K562 (cell line): Measurements from ENCODE around the gene ACTN4. TPM values are rescaled to one million over a fixed set of nuclear protein-coding genes. Genes with fewer than 3 reads are reported as not detected.

ENCODE experiments used
- BCL6 ChIP-seq: fragments of 250-450 bp; sonication (Bioruptor Pico); IDR thresholded peaks from 2 replicates; pipeline ENCODE4 v1.4.0; 2020
- BRCA1 ChIP-seq, 2 experiments: fragments of 450-650 bp in 1 of 2; sonication (generic) in 1 of 2; formaldehyde crosslinking in 1 of 2; IDR thresholded peaks; 2 replicates each; pipeline versions ENCODE4 v1.5.0 to v1.6.1; 2017 to 2020; ENCODE audit warnings: mild to moderate bottlenecking in 1 of 2, missing genetic modification reagents in 1 of 2
- E2F3 ChIP-seq: fragments of 250-450 bp; sonication (Bioruptor Pico); IDR thresholded peaks from 2 replicates; pipeline ENCODE4 v1.4.0; 2020; ENCODE audit warnings: mild to moderate bottlenecking
- ETV1 ChIP-seq: fragments of 450-650 bp; conservative IDR thresholded peaks from 2 replicates; pipeline ENCODE4 v1.6.1; 2016; ENCODE audit warnings: missing genetic modification characterization, control low read depth, low read depth, missing compliant biosample characterization
- HCFC1 ChIP-seq: IDR thresholded peaks from 2 replicates; pipeline ENCODE4 v1.6.1; 2012; ENCODE audit warnings: low read depth, low read length, improper control_type of control experiment
- HMG20B ChIP-seq: fragments of 250-450 bp; sonication (Bioruptor Pico); IDR thresholded peaks from 2 replicates; pipeline ENCODE4 v1.5.0; 2021; ENCODE audit warnings: mild to moderate bottlenecking
- KAT2B ChIP-seq: IDR thresholded peaks from one replicate; pipeline ENCODE4 v1.6.1; 2012; ENCODE audit warnings: low read depth, mild to moderate bottlenecking, control low read depth, inconsistent platforms, low read length, moderate library complexity
- MAZ ChIP-seq, 2 experiments: fragments of 450-650 bp in 1 of 2; sonication (generic) in 1 of 2; formaldehyde crosslinking; IDR thresholded peaks in 1 of 2; conservative IDR thresholded peaks in 1 of 2; 2 replicates each; pipeline versions ENCODE4 v1.4.0 to v1.5.0; 2020; ENCODE audit warnings: mild to moderate bottlenecking in 1 of 2, missing genetic modification reagents in 1 of 2
- PYGO2 ChIP-seq: fragments of 450-650 bp; IDR thresholded peaks from 2 replicates; pipeline ENCODE4 v1.6.1; 2016; ENCODE audit warnings: mild to moderate bottlenecking, missing genetic modification characterization, moderate library complexity, missing compliant biosample characterization
- SMAD2 ChIP-seq: fragments of 150-350 bp; IDR thresholded peaks from 2 replicates; pipeline ENCODE4 v1.6.1; 2014; ENCODE audit warnings: low read depth, mild to moderate bottlenecking, low read length
- YY1 ChIP-seq, 3 experiments: IDR thresholded peaks; 2 replicates each; pipeline ENCODE4 v1.6.1; 2011; ENCODE audit warnings: low read length in 2 of 3, mild to moderate bottlenecking in 2 of 3, moderate library complexity in 2 of 3, borderline replicate concordance in 1 of 3, control low read depth in 1 of 3, low read depth in 1 of 3; ENCODE audit not compliant: insufficient read depth in 3 of 3, insufficient replicate concordance in 2 of 3, control insufficient read depth in 1 of 3, insufficient read length in 1 of 3; ENCODE audit errors: extremely low read depth in 1 of 3
- ZNF644 ChIP-seq: fragments of 200-800 bp; sonication (Bioruptor generic); IDR thresholded peaks from 2 replicates; pipeline ENCODE4 v1.6.1; 2016; ENCODE audit warnings: low read depth, missing genetic modification characterization, missing compliant biosample characterization
- ZNF699 ChIP-seq: fragments of 250-450 bp; sonication (Bioruptor Pico); IDR thresholded peaks from 2 replicates; pipeline ENCODE4 v1.8.0; 2021; ENCODE audit warnings: mild to moderate bottlenecking, moderate library complexity; ENCODE audit not compliant: insufficient replicate concordance
- ZSCAN29 ChIP-seq: fragments of 450-650 bp; IDR thresholded peaks from 2 replicates; pipeline ENCODE4 v1.6.1; 2017
- polyA plus RNA-seq, 8 experiments: library from polyadenylated mRNA; depleted of rRNA in 4 of 8; stranded (reverse) in 5 of 8; unstranded in 3 of 8; fragments of >200 nt; fragmentation: Nextera tagmentation in 2 of 8; fragmentation: Illumina TruSeq in 1 of 8; extraction: Ambion mirVana in 2 of 8; extraction: Trizol in 1 of 8; gene quantifications; 2 replicates each; pipeline versions ENCODE4 v1.2.1 to v1.2.3, GENCODE V29; 2011 to 2014; ENCODE audit warnings: inconsistent platforms in 1 of 8, missing spikeins in 1 of 8
- total RNA-seq, 7 experiments: library from RNA; depleted of rRNA in 6 of 7; stranded (reverse); fragments of >200 nt in 6 of 7; fragmentation: Illumina TruSeq in 2 of 7; extraction: Trizol in 2 of 7; gene quantifications; 2 replicates each; pipeline versions ENCODE4 v1.2.1 to v1.2.3, GENCODE V29; 2011 to 2021; ENCODE audit warnings: low replicate concordance in 1 of 7
- TF ChIP-seq, protein P1 (sequence below): sonication (generic); formaldehyde crosslinking; IDR thresholded peaks from 2 replicates; pipeline ENCODE4 v1.8.0; 2022; ENCODE audit warnings: missing genetic modification reagents, mild to moderate bottlenecking, moderate library complexity, borderline replicate concordance
- TF ChIP-seq, protein P2 (sequence below): fragments of 250-450 bp; sonication (Bioruptor Pico); IDR thresholded peaks from 2 replicates; pipeline ENCODE4 v1.8.0; 2021; ENCODE audit warnings: moderate library complexity, mild to moderate bottlenecking, inconsistent platforms

Gene ACTN4
- total and polyA plus RNA-seq, 9 of the 15 experiments (the other 6 are each of a cell fraction or from before 2014, with no cell fraction given) = 3.1 to 385 (median 125) TPM

DNA sequence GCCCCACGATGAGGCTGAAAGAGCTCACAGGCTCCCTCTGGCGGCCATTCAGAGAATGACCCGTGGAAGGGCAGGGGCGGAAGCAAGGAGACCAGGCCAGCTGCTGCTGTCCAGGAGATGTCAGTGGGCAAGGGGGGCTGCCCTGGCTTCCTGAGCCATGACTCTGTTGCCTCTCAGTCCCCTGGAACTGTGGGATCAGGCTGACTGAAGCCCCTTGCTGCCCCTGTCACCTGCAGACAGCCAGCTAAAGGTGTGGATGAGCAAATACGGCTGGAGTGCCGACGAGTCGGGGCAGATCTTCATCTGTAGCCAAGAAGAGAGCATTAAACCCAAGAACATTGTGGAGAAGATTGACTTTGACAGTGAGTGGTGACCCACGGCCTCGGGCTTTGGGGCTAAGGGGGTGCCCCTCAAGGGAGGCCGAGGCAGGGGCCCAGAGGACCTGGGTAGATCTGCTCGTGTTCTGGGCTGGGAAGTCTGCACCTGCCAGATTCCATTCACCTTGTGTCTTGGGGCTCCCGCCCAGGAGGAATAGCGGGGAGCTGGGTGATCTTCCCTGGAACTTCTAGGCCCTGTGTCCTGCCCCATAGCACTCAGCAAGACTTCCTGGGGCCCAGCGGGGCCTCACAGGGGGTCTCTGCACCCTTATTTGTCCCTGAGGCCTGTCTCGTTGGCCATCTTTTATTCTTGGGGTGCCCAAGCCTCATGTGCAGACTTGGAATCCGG lies 12.5 kb upstream of the ACTN4 start (continued):
- TF ChIP-seq HCFC1 (no peak), KAT2B (no peak), BCL6 (CRISPR knock-in tag) (no peak), MAZ (CRISPR knock-in tag; conservative IDR thresholded peaks at IDR 0.05 in 1 of 2, IDR thresholded peaks at IDR 0.05 in 1 of 2) (no peak), ZNF699 (CRISPR knock-in tag) (no peak), E2F3 (no peak), BRCA1 (IDR thresholded peaks at IDR 0.05) (no peak), BRCA1 (CRISPR knock-in tag; IDR thresholded peaks at IDR 0.05) (0 out of 2 replicates have a peak, but pooled peaks have one; percentile 72), ZSCAN29 (no peak), PYGO2 (tag) (no peak), ETV1 (tag) (peak; percentile 44), SMAD2 (no peak), ZNF644 (tag) (no peak), HMG20B (CRISPR knock-in tag) (no peak), YY1 (IDR thresholded peaks at IDR 0.05; ENCODE audit: borderline replicate concordance in 1 of 3, control insufficient read depth in 1 of 3, extremely low read depth in 1 of 3, insufficient read depth in 3 of 3, insufficient read length in 1 of 3, insufficient replicate concordance in 2 of 3, low read depth in 1 of 3, low read length in 2 of 3) (peak in 1 of 3 experiments; percentile 9)
- TF ChIP-seq, protein P1, sequence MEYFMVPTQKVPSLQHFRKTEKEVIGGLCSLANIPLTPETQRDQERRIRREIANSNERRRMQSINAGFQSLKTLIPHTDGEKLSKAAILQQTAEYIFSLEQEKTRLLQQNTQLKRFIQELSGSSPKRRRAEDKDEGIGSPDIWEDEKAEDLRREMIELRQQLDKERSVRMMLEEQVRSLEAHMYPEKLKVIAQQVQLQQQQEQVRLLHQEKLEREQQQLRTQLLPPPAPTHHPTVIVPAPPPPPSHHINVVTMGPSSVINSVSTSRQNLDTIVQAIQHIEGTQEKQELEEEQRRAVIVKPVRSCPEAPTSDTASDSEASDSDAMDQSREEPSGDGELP (CRISPR knock-in tag) = peak; percentile 74; the same call in 1 of the 2 replicates
- TF ChIP-seq, protein P2, sequence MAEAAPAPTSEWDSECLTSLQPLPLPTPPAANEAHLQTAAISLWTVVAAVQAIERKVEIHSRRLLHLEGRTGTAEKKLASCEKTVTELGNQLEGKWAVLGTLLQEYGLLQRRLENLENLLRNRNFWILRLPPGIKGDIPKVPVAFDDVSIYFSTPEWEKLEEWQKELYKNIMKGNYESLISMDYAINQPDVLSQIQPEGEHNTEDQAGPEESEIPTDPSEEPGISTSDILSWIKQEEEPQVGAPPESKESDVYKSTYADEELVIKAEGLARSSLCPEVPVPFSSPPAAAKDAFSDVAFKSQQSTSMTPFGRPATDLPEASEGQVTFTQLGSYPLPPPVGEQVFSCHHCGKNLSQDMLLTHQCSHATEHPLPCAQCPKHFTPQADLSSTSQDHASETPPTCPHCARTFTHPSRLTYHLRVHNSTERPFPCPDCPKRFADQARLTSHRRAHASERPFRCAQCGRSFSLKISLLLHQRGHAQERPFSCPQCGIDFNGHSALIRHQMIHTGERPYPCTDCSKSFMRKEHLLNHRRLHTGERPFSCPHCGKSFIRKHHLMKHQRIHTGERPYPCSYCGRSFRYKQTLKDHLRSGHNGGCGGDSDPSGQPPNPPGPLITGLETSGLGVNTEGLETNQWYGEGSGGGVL (CRISPR knock-in tag) = no peak
